Measurements from ENCODE around the gene EFNA4.

The EFNA4 gene

GRCh38 chr1:155030899-155031298 is 32.6 kb upstream of the EFNA4 start:
- WGBS (ENCODE audit: extremely low coverage, insufficient coverage, low lambda C conversion rate), result no CpG with 5 or more reads among the region's 11 CpGs
- H4K8ac ChIP-seq (ENCODE audit: low read depth, low read length), result no peak overlapping the region
- no peak overlapping the region for H4K5ac ChIP-seq (ENCODE audit: low read length)
- DNase-seq, result no peak
- no peak overlapping the region for H3K56ac ChIP-seq (ENCODE audit: low read length)
- no peaks in the 10 kb centered on the region for H3K79me1 ChIP-seq (ENCODE audit: low read length)
- no peaks in the 10 kb centered on the region for H3K4me1 ChIP-seq (ENCODE audit: control insufficient read depth, low read depth, low read length)
- H2BK120ac ChIP-seq (ENCODE audit: low read depth, low read length), result no peak overlapping the region
- H3K36me3 ChIP-seq (ENCODE audit: control insufficient read depth, insufficient read depth, low read length), result no peaks in the 10 kb centered on the region
- H3K4me3 ChIP-seq (ENCODE audit: low read length), result no peak overlapping the region
- H3K4me2 ChIP-seq (ENCODE audit: low read length), result no peak overlapping the region
- H2BK15ac ChIP-seq (replicated peaks; ENCODE audit: low read depth), result no peak overlapping the region
- H3K27me3 ChIP-seq (ENCODE audit: insufficient read depth, low read length, poor library complexity), result no peaks in the 10 kb centered on the region
- H3K23ac ChIP-seq (ENCODE audit: low read length), result no peak overlapping the region
- H3K27ac ChIP-seq (ENCODE audit: low read depth, low read length), result no peak overlapping the region
- H3K4ac ChIP-seq (ENCODE audit: low read depth, low read length), result no peak overlapping the region
- H3K18ac ChIP-seq (ENCODE audit: low read length), result no peak overlapping the region
- no peak overlapping the region for H3K9ac ChIP-seq (ENCODE audit: low read length)
- no peak overlapping the region for H2BK5ac ChIP-seq (ENCODE audit: low read length)
- H2AK5ac ChIP-seq (ENCODE audit: low read length), result no peak overlapping the region
- no peaks in the 10 kb centered on the region for H3K79me2 ChIP-seq (ENCODE audit: control insufficient read depth, insufficient read depth, low read length)

- Histone ChIP-seq H3K27me3 (ENCODE audit: insufficient read depth, low read length, poor library complexity) (no peaks in the 10 kb centered on the region), H4K8ac (ENCODE audit: low read depth, low read length) (no peak overlapping the region), H2BK15ac (replicated peaks; ENCODE audit: low read depth) (no peak overlapping the region), H3K4me1 (ENCODE audit: control insufficient read depth, low read depth, low read length) (no peaks in the 10 kb centered on the region), H3K79me2 (ENCODE audit: control insufficient read depth, insufficient read depth, low read length) (no peaks in the 10 kb centered on the region), H2BK5ac (ENCODE audit: low read length) (no peak overlapping the region), H2AK5ac (ENCODE audit: low read length) (no peak overlapping the region), H3K56ac (ENCODE audit: low read length) (no peak overlapping the region), H3K9ac (ENCODE audit: low read length) (no peak overlapping the region), H4K5ac (ENCODE audit: low read length) (no peak overlapping the region), H3K4me3 (ENCODE audit: low read length) (no peak overlapping the region), H3K18ac (ENCODE audit: low read length) (no peak overlapping the region), H3K27ac (ENCODE audit: low read depth, low read length) (no peak overlapping the region), H3K4me2 (ENCODE audit: low read length) (no peak overlapping the region), H2BK120ac (ENCODE audit: low read depth, low read length) (no peak overlapping the region), H3K23ac (ENCODE audit: low read length) (no peak overlapping the region), H3K36me3 (ENCODE audit: control insufficient read depth, insufficient read depth, low read length) (no peaks in the 10 kb centered on the region), H3K79me1 (ENCODE audit: low read length) (no peaks in the 10 kb centered on the region), H3K4ac (ENCODE audit: low read depth, low read length) (no peak overlapping the region)
- DNase-seq, result no peak
- no CpG with 5 or more reads among the region's 12 CpGs for WGBS (ENCODE audit: extremely low coverage, insufficient coverage, low lambda C conversion rate)
These were observed 30.7 kb upstream of the EFNA4 start for GRCh38 chr1:155032886-155033285.

GRCh38 chr1:155033524-155033923 is 30.0 kb upstream of the EFNA4 start, which contains the start of the genes DCST1 and DCST2:
DCST1 (plus strand) TSS chr1:155033824; CDS start chr1:155034037, 213 bp downstream.
DCST2 (minus strand) TSS chr1:155033781; CDS start chr1:155033701, 80 bp downstream.
- H3K56ac ChIP-seq (ENCODE audit: low read length), result no peak within 1 kb of the TSS
- no CpG with 5 or more reads among the region's 9 CpGs for WGBS (ENCODE audit: extremely low coverage, insufficient coverage, low lambda C conversion rate)
- H2BK120ac ChIP-seq (ENCODE audit: low read depth, low read length), result no peak within 1 kb of the TSS
- no peak within 1 kb of the TSS for H3K4me2 ChIP-seq (ENCODE audit: low read length)
- no peaks in the 10 kb centered on the region for H3K79me2 ChIP-seq (ENCODE audit: control insufficient read depth, insufficient read depth, low read length)
- no peak within 1 kb of the TSS for H3K9ac ChIP-seq (ENCODE audit: low read length)
- H2BK5ac ChIP-seq (ENCODE audit: low read length), result no peak within 1 kb of the TSS
- H3K36me3 ChIP-seq (ENCODE audit: control insufficient read depth, insufficient read depth, low read length), result no peaks in the 10 kb centered on the region
- no peak within 1 kb of the TSS for H3K27ac ChIP-seq (ENCODE audit: low read depth, low read length)
- no peak within 1 kb of the TSS for H2BK15ac ChIP-seq (replicated peaks; ENCODE audit: low read depth)
- H3K4me3 ChIP-seq (ENCODE audit: low read length), result no peak within 1 kb of the TSS
- peak within 1 kb of the TSS; percentile 57 for H3K23ac ChIP-seq (ENCODE audit: low read length)
- H3K79me1 ChIP-seq (ENCODE audit: low read length), result no peaks in the 10 kb centered on the region
- H3K18ac ChIP-seq (ENCODE audit: low read length), result no peak within 1 kb of the TSS
- DNase-seq, result no peak
- no peak within 1 kb of the TSS for H2AK5ac ChIP-seq (ENCODE audit: low read length)
- no peaks in the 10 kb centered on the region for H3K27me3 ChIP-seq (ENCODE audit: insufficient read depth, low read length, poor library complexity)
- no peaks in the 10 kb centered on the region for H3K4me1 ChIP-seq (ENCODE audit: control insufficient read depth, low read depth, low read length)
- H3K4ac ChIP-seq (ENCODE audit: low read depth, low read length), result no peak within 1 kb of the TSS
- no peak within 1 kb of the TSS for H4K5ac ChIP-seq (ENCODE audit: low read length)
- no peak within 1 kb of the TSS for H4K8ac ChIP-seq (ENCODE audit: low read depth, low read length)

GRCh38 chr1:155034318-155035208 is 29.0 kb upstream of the EFNA4 start:
- Histone ChIP-seq H2AK5ac (ENCODE audit: low read length) (no peak overlapping the region), H3K27me3 (ENCODE audit: insufficient read depth, low read length, poor library complexity) (no peaks in the 10 kb centered on the region), H3K79me1 (ENCODE audit: low read length) (no peaks in the 10 kb centered on the region), H3K4ac (ENCODE audit: low read depth, low read length) (no peak overlapping the region), H3K27ac (ENCODE audit: low read depth, low read length) (no peak overlapping the region), H3K4me2 (ENCODE audit: low read length) (no peak overlapping the region), H4K8ac (ENCODE audit: low read depth, low read length) (no peak overlapping the region), H3K18ac (ENCODE audit: low read length) (no peak overlapping the region), H3K79me2 (ENCODE audit: control insufficient read depth, insufficient read depth, low read length) (no peaks in the 10 kb centered on the region), H3K9ac (ENCODE audit: low read length) (no peak overlapping the region), H2BK5ac (ENCODE audit: low read length) (no peak overlapping the region), H3K36me3 (ENCODE audit: control insufficient read depth, insufficient read depth, low read length) (no peaks in the 10 kb centered on the region), H2BK120ac (ENCODE audit: low read depth, low read length) (no peak overlapping the region), H3K4me1 (ENCODE audit: control insufficient read depth, low read depth, low read length) (no peaks in the 10 kb centered on the region), H3K56ac (ENCODE audit: low read length) (no peak overlapping the region), H2BK15ac (replicated peaks; ENCODE audit: low read depth) (no peak overlapping the region), H3K23ac (ENCODE audit: low read length) (peak overlapping the region; percentile 57), H4K5ac (ENCODE audit: low read length) (no peak overlapping the region), H3K4me3 (ENCODE audit: low read length) (no peak overlapping the region)
- no CpG with 5 or more reads among the region's 20 CpGs for WGBS (ENCODE audit: extremely low coverage, insufficient coverage, low lambda C conversion rate)
- no peak for DNase-seq

- Histone ChIP-seq H2BK15ac (replicated peaks; ENCODE audit: low read depth) (no peak overlapping the region), H4K8ac (ENCODE audit: low read depth, low read length) (no peak overlapping the region), H3K79me1 (ENCODE audit: low read length) (no peaks in the 10 kb centered on the region), H3K4me1 (ENCODE audit: control insufficient read depth, low read depth, low read length) (no peaks in the 10 kb centered on the region), H3K4ac (ENCODE audit: low read depth, low read length) (no peak overlapping the region), H3K79me2 (ENCODE audit: control insufficient read depth, insufficient read depth, low read length) (no peaks in the 10 kb centered on the region), H3K56ac (ENCODE audit: low read length) (no peak overlapping the region), H2AK5ac (ENCODE audit: low read length) (no peak overlapping the region), H3K4me3 (ENCODE audit: low read length) (no peak overlapping the region), H2BK5ac (ENCODE audit: low read length) (no peak overlapping the region), H3K23ac (ENCODE audit: low read length) (no peak overlapping the region), H3K27ac (ENCODE audit: low read depth, low read length) (no peak overlapping the region), H2BK120ac (ENCODE audit: low read depth, low read length) (no peak overlapping the region), H4K5ac (ENCODE audit: low read length) (no peak overlapping the region), H3K4me2 (ENCODE audit: low read length) (no peak overlapping the region), H3K18ac (ENCODE audit: low read length) (no peak overlapping the region), H3K27me3 (ENCODE audit: insufficient read depth, low read length, poor library complexity) (no peaks in the 10 kb centered on the region), H3K36me3 (ENCODE audit: control insufficient read depth, insufficient read depth, low read length) (no peaks in the 10 kb centered on the region), H3K9ac (ENCODE audit: low read length) (no peak overlapping the region)
- WGBS (ENCODE audit: extremely low coverage, insufficient coverage, low lambda C conversion rate), result no CpG with 5 or more reads among the region's 2 CpGs
- no peak for DNase-seq
These were observed 27.6 kb upstream of the EFNA4 start for GRCh38 chr1:155035936-155036335.

All from mesendoderm (in vitro differentiated cells).